Natural killer cell treated with Interleukin-12 subunit alpha and Interleukin-12 subunit beta and Interleukin-15 and Interleukin-18, amount 100 ng/mL, for 72 hours (primary cell): ENCODE measurements around the gene CTSW. TPM values are rescaled to one million over a fixed set of nuclear protein-coding genes. Genes with fewer than 3 reads are reported as not detected.
A peak's percentile ranks its signal among the peaks of the same experiment; 100 is the strongest.

Source experiments
- ATAC-seq, 2 donors: fragments of 150-1000 bp; cut with Tn5 transposase in 1 of 2; sonication (Bioruptor Pico), chemical (Tn5 transposase) in 1 of 2; 2 replicates each; pipeline ENCODE4 v1.10.0; 2021
- DNase-seq: peaks from one replicate; pipeline ENCODE4 v3.0.0; 2022; ENCODE audit warnings: low spot score
- H3K27ac Mint-ChIP-seq, 2 donors: 1 replicate in 1 of 2; 2 replicates in 1 of 2; pipeline ENCODE4 v1.8.0; 2022; ENCODE audit warnings: mixed read lengths in 2 of 2, mild to moderate bottlenecking in 1 of 2, moderate library complexity in 1 of 2
- H3K27me3 Mint-ChIP-seq, 2 donors: 1 replicate in 1 of 2; 2 replicates in 1 of 2; pipeline ENCODE4 v1.8.0; 2022; ENCODE audit warnings: mixed read lengths in 2 of 2
- H3K36me3 Mint-ChIP-seq: one replicate; pipeline ENCODE4 v1.8.0; 2022; ENCODE audit warnings: mixed read lengths
- H3K4me1 Mint-ChIP-seq, 2 donors: 1 replicate in 1 of 2; 2 replicates in 1 of 2; pipeline ENCODE4 v1.8.0; 2022; ENCODE audit warnings: low read depth in 2 of 2, mixed read lengths in 2 of 2, mild to moderate bottlenecking in 1 of 2
- H3K4me3 Mint-ChIP-seq: one replicate; pipeline ENCODE4 v1.8.0; 2022; ENCODE audit warnings: mixed read lengths
- H3K9me3 Mint-ChIP-seq: 2 replicates; pipeline ENCODE4 v1.8.0; 2022; ENCODE audit warnings: mixed read lengths
- total RNA-seq, 2 donors: library from RNA; stranded (reverse); gene quantifications; one replicate each; pipeline ENCODE4 v1.2.3, GENCODE V29; 2022

The CTSW gene
- total RNA-seq, 2 donors from 2014 or later, result 124 to 886 TPM

- Mint-ChIP-seq H3K9me3 (no peaks in the 10 kb centered on the region), H3K4me3 (peak overlapping the region; percentile 98), H3K27me3 (no peaks in the 10 kb centered on the region), H3K4me1 (peaks cover 47 to 51% of the 10 kb centered on the region in 2 donors), H3K27ac (peak overlapping the region; percentile 97), H3K36me3 (peaks cover 16% of the 10 kb centered on the region)
- no peak for DNase-seq
- no peak for ATAC-seq
These were observed 19.8 kb upstream of the CTSW start for GRCh38 chr11:65859812-65860277.

- Mint-ChIP-seq H3K4me3 (peak within 1 kb of the TSS; percentile 98), H3K36me3 (peaks cover 15% of the 10 kb centered on the region), H3K4me1 (peaks cover 41 to 44% of the 10 kb centered on the region in 2 donors), H3K27me3 (no peaks in the 10 kb centered on the region), H3K9me3 (no peaks in the 10 kb centered on the region), H3K27ac (peak within 1 kb of the TSS; percentile 97)
- DNase-seq (peak; percentile 96), ATAC-seq (peak; percentile 56 to 62)
These were observed 19.1 kb upstream of the CTSW start, which contains the start of gene MUS81 for GRCh38 chr11:65860278-65861164. Gene MUS81 (plus strand): TSS chr11:65860433. CDS start chr11:65860754, 321 bp downstream.

GRCh38 chr11:65861165-65861505, 18.5 kb upstream of the CTSW start:
- H3K4me3 Mint-ChIP-seq, result peak overlapping the region; percentile 98
- H3K27me3 Mint-ChIP-seq, result no peaks in the 10 kb centered on the region
- peaks cover 35 to 40% of the 10 kb centered on the region in 2 donors for H3K4me1 Mint-ChIP-seq
- no peaks in the 10 kb centered on the region for H3K9me3 Mint-ChIP-seq
- DNase-seq (peak; percentile 61), ATAC-seq (no peak)
- peak overlapping the region; percentile 97 for H3K27ac Mint-ChIP-seq
- peaks cover 13% of the 10 kb centered on the region for H3K36me3 Mint-ChIP-seq

- H3K4me3 Mint-ChIP-seq, result peak overlapping the region; percentile 98
- peaks cover 30 to 35% of the 10 kb centered on the region in 2 donors for H3K4me1 Mint-ChIP-seq
- ATAC-seq (no peak), DNase-seq (peak; percentile 44)
- H3K36me3 Mint-ChIP-seq, result peaks cover 7% of the 10 kb centered on the region
- H3K9me3 Mint-ChIP-seq, result no peaks in the 10 kb centered on the region
- peak overlapping the region; percentile 97 for H3K27ac Mint-ChIP-seq
- H3K27me3 Mint-ChIP-seq, result no peaks in the 10 kb centered on the region
These were observed 18.0 kb upstream of the CTSW start for GRCh38 chr11:65861533-65862183.

GRCh38 chr11:65862191-65862735, 17.4 kb upstream of the CTSW start:
- ATAC-seq (no peak), DNase-seq (peak; percentile 58)
- Mint-ChIP-seq H3K4me1 (peaks cover 30 to 36% of the 10 kb centered on the region in 2 donors), H3K27ac (peak overlapping the region; percentile 97), H3K36me3 (peaks cover 5% of the 10 kb centered on the region), H3K4me3 (peak overlapping the region; percentile 44), H3K27me3 (no peaks in the 10 kb centered on the region), H3K9me3 (no peaks in the 10 kb centered on the region)

GRCh38 chr11:65862941-65863888, 16.4 kb upstream of the CTSW start:
- Mint-ChIP-seq H3K4me1 (peaks cover 29 to 36% of the 10 kb centered on the region in 2 donors), H3K27me3 (no peaks in the 10 kb centered on the region), H3K4me3 (peak overlapping the region; percentile 44), H3K36me3 (peaks cover 5% of the 10 kb centered on the region), H3K9me3 (no peaks in the 10 kb centered on the region), H3K27ac (peak overlapping the region in 1 of 2 donors; percentile 33)
- peak; percentile 44 for DNase-seq
- ATAC-seq, result no peak

GRCh38 chr11:65863889-65864705, 15.5 kb upstream of the CTSW start:
- DNase-seq (peak; percentile 54), ATAC-seq (no peak)
- peaks cover 21 to 28% of the 10 kb centered on the region in 2 donors for H3K4me1 Mint-ChIP-seq
- no peak overlapping the region for H3K27ac Mint-ChIP-seq
- H3K36me3 Mint-ChIP-seq, result peaks cover 5% of the 10 kb centered on the region
- no peaks in the 10 kb centered on the region for H3K27me3 Mint-ChIP-seq
- H3K9me3 Mint-ChIP-seq, result no peaks in the 10 kb centered on the region
- no peak overlapping the region for H3K4me3 Mint-ChIP-seq

GRCh38 chr11:65864706-65865471, 14.7 kb upstream of the CTSW start:
- H3K4me1 Mint-ChIP-seq, result peaks cover 21 to 27% of the 10 kb centered on the region in 2 donors
- no peaks in the 10 kb centered on the region for H3K9me3 Mint-ChIP-seq

GRCh38 chr11:65865550-65866172, 14.0 kb upstream of the CTSW start:
- Mint-ChIP-seq H3K27ac (no peak overlapping the region), H3K27me3 (no peaks in the 10 kb centered on the region), H3K36me3 (peaks cover 5% of the 10 kb centered on the region), H3K4me1 (peaks cover 24 to 29% of the 10 kb centered on the region in 2 donors), H3K4me3 (no peak overlapping the region), H3K9me3 (no peaks in the 10 kb centered on the region)
- DNase-seq (peak; percentile 35), ATAC-seq (no peak)

More at GRCh38 chr11:65864706-65865471, 14.7 kb upstream of the CTSW start:
- DNase-seq, result peak; percentile 59
- H3K36me3 Mint-ChIP-seq, result peaks cover 5% of the 10 kb centered on the region
- no peak overlapping the region for H3K4me3 Mint-ChIP-seq
- no peak for ATAC-seq
- no peak overlapping the region for H3K27ac Mint-ChIP-seq
- H3K27me3 Mint-ChIP-seq, result no peaks in the 10 kb centered on the region

- no peaks in the 10 kb centered on the region for H3K9me3 Mint-ChIP-seq
- DNase-seq, result peak; percentile 47
These were observed 12.9 kb upstream of the CTSW start for GRCh38 chr11:65866509-65867283.

More at GRCh38 chr11:65866509-65867283, 12.9 kb upstream of the CTSW start:
- Mint-ChIP-seq H3K27me3 (no peaks in the 10 kb centered on the region), H3K4me1 (peaks cover 26 to 27% of the 10 kb centered on the region in 2 donors), H3K36me3 (peaks cover 5% of the 10 kb centered on the region), H3K27ac (peak overlapping the region in 1 of 2 donors; percentile 58), H3K4me3 (no peak overlapping the region)
- ATAC-seq, result no peak
